GM12874 (cell line): ENCODE data around the gene COPS3.

Source experiments
- TF ChIP-seq, protein P1 (sequence below): IDR thresholded peaks from 2 replicates; pipeline ENCODE4 v1.5.1; 2011; ENCODE audit warnings: low read depth, mild to moderate bottlenecking, control low read depth, low read length, moderate library complexity; ENCODE audit not compliant: insufficient read depth

Gene COPS3

DNA sequence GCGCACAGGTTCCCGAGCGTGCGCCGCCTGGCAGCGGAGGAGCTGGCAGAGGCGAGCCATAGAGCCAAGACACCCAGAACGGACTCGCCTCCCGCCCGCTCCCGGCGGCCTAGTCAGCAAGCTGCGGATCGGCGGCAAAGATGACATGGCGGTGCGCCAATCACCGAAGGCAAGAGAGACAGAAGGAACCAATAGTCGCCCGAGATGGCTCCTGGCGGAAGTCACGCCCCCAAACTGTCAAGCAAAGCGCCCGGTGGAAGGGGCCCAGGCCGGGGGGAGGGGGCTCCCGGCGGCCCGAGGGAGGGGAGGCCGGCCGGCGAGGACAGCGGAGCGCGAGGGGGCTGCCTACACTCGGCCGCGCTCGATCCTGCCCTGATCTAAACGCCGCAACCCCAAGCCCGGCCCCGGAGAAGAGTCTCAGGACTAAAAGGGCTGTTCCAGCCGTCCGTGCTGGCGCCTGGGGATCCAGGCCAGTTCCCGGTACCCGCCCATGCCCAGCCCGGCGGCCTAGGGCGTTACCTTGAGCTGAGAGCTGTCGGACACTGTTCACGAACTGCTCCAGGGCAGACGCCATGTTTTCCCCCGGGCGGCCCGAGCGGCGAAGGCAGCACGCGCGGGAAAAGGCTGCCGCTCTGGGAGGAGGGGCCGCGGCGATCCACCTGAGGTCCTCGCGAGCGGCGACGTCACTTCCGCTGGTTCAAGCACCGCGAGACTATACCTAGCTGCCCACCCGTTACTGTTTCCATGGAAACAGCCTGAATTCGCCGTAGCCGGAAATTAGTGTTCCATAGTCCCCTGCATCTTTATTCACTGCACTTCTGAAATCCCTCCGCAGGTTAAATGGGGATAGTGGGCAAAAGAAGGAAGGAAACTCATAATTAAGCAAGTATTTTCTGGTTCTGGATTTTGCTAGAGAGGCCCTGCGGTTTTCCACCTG, at the start of gene COPS3:
Gene COPS3, minus strand, starts transcription at position 634 of the 937 bp plus-strand sequence. Its CDS starts 60 bp downstream, at position 574.
- TF ChIP-seq, protein P1, sequence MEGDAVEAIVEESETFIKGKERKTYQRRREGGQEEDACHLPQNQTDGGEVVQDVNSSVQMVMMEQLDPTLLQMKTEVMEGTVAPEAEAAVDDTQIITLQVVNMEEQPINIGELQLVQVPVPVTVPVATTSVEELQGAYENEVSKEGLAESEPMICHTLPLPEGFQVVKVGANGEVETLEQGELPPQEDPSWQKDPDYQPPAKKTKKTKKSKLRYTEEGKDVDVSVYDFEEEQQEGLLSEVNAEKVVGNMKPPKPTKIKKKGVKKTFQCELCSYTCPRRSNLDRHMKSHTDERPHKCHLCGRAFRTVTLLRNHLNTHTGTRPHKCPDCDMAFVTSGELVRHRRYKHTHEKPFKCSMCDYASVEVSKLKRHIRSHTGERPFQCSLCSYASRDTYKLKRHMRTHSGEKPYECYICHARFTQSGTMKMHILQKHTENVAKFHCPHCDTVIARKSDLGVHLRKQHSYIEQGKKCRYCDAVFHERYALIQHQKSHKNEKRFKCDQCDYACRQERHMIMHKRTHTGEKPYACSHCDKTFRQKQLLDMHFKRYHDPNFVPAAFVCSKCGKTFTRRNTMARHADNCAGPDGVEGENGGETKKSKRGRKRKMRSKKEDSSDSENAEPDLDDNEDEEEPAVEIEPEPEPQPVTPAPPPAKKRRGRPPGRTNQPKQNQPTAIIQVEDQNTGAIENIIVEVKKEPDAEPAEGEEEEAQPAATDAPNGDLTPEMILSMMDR = no peak

DNA sequence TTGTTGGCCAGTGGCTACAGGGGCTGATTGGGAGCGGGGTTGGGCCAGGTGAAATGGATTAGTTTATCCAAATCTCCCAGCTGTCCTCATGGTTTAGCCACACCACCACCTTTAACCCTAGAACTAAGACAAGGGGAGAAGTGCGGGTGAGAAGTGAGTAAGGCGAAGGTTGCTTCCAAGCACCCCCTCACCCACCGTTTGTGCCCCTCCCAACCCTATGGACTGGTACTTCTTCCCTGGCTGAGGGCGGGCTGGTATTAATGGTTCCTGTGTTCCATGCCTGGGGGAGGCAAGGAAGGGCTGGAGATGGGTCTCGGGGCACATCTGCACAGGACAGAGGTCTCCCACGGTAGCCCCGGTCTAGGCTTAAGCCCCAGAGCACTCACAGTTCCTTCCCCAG, 47.2 kb upstream of the COPS3 start:
- TF ChIP-seq, protein P1 = no peak

DNA sequence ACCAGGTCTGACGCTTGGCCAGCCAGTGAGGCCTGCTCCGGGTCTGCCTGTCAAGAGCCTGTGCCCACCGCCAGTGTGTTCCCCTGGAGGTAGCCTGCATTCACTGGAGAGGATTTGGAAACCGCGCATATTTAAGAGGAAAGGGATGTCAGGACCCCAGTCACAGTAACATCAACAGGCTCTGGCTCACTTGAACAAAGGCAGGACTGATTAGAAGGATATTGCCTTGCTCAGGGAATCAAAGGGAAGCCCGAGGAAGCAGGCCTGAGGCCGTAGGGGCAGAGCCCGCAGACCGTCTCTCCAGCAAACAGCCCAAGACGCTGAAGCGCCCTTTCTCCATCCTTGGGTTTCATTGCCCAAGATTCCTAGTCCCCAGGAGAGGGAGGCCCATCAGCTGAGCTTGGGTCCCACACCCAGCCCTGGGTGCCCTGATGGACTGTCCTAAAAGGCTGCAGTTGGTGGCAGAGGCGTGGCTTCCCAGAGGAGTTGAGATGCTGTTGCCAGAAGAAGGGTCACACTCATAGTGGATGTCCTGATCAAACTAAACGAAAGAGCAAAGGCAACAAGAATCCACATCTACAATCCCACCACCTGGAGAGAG, 45.3 kb upstream of the COPS3 start:
- TF ChIP-seq, protein P1 = no peak

DNA sequence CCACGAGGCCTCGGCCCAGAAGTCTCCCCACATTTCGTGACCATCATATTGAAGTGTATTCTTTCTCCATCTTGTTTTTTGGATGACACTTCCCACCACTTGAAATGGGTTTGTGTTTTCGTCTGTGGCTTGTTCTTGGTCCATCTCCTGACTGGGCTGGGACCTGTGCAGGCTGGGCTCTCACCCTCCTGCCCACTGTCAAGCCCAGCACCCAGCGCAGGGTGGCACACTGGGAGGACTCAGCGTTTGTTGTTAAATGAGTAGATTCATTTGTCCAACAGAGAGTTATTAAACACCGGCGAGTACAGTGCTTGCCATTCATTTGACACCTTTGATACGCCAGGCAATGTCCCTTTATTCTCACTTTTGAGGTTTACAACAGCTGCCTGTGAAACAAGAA, 44.8 kb upstream of the COPS3 start:
- TF ChIP-seq, protein P1 = no peak

DNA sequence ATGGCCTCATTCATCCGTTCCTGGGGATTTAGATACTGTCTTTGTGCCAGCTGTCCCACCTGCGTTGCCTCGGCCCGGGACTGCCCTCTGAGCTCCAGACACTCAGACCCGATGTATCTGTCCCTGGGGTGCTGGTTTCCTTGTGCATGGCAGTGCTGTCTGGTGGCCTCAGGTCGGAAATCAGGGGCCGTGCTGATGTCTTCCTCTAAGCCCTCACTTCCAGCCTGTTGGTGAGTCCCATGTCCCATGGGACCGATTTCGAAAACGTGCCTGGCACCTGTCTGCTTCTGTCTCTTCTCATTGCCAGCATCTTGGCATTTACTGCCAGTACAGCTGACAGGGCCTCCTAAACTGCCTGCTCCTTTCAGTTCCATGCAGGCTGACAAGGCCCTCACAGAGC, 44.2 kb upstream of the COPS3 start:
- TF ChIP-seq, protein P1 = no peak

DNA sequence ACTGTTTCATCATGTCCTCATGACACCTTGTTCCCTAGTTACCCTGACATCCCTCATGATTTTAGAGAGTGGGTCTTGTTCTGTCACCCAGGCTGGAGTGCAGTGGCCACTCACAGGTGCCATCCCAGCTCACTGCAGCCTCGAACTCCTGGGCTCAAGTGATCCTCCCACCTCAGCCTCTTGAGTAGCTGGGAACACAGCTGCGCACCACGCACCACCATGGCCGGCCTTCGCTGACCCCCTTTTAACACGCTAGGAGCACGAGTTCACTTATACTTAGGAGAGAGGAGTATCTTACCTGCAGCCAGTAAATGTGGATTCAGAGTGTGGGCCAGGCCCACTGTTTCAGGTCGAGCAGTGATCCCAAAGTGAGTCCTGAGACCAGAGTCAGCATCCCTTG, 43.6 kb upstream of the COPS3 start:
- TF ChIP-seq, protein P1 = no peak
